CD4-positive, alpha-beta T cell (primary cell): ENCODE measurements around the gene WFDC1. TPM values are rescaled to one million over a fixed set of nuclear protein-coding genes. Genes with fewer than 3 reads are reported as not detected.

Experiments used
- ATAC-seq: fragments of 200-7000 bp; cut with Tn5 transposase; one replicate; pipeline ENCODE4 v1.10.0; 2022; ENCODE audit warnings: mild to moderate bottlenecking; ENCODE audit not compliant: poor library complexity
- CTCF ChIA-PET: fragments of 350-600 bp; sonication (Branson Sonifier 250); formaldehyde crosslinking; loops from one replicate; lab custom pipeline; 2021; ENCODE audit warnings: antibody characterized with exemption, inconsistent platforms; lab: Charles Lee
- POLR2A ChIA-PET: fragments of 350-600 bp; sonication (Branson Sonifier 250); formaldehyde crosslinking; loops from one replicate; lab custom pipeline; 2021; ENCODE audit warnings: antibody characterized with exemption, inconsistent platforms; lab: Charles Lee
- DNase-seq, 14 experiments: peaks; one replicate each; pipeline ENCODE4 v3.0.0-alpha.2; 2013 to 2020; ENCODE audit warnings: mixed read lengths in 2 of 14
- H3K27ac ChIP-seq, 2 donors: one replicate each; pipeline versions ENCODE4 v1.5.1 to v1.7.0; 2013; ENCODE audit warnings: low read length in 2 of 2, low read depth in 1 of 2, mild to moderate bottlenecking in 1 of 2
- H3K27me3 ChIP-seq, 2 experiments: 1 replicate in 1 of 2; 2 replicates in 1 of 2; pipeline versions ENCODE4 v1.6.1 to v1.7.0; 2013; ENCODE audit warnings: low read length in 2 of 2, control low read depth in 1 of 2, mild to moderate bottlenecking in 1 of 2, moderate library complexity in 1 of 2; ENCODE audit not compliant: insufficient read depth in 2 of 2, control insufficient read depth in 1 of 2
- H3K36me3 ChIP-seq: one replicate; pipeline ENCODE4 v1.6.1; 2013; ENCODE audit warnings: low read length, control low read depth; ENCODE audit not compliant: insufficient read depth
- H3K4me1 ChIP-seq: one replicate; pipeline ENCODE4 v1.6.1; 2013; ENCODE audit warnings: low read length, control low read depth; ENCODE audit not compliant: insufficient read depth
- H3K4me3 ChIP-seq: one replicate; pipeline ENCODE4 v1.5.1; 2013; ENCODE audit warnings: mild to moderate bottlenecking, low read length, moderate library complexity
- H3K9me3 ChIP-seq, 2 experiments: 1 replicate in 1 of 2; 2 replicates in 1 of 2; pipeline versions ENCODE4 v1.6.1 to v1.7.0; 2013; ENCODE audit warnings: low read length in 2 of 2, mild to moderate bottlenecking in 2 of 2, control low read depth in 1 of 2, moderate library complexity in 1 of 2; ENCODE audit not compliant: control insufficient read depth in 1 of 2, insufficient read depth in 1 of 2
- H3K27ac Mint-ChIP-seq: one replicate; pipeline ENCODE4 v1.8.0; 2020; ENCODE audit warnings: mixed read lengths
- H3K27me3 Mint-ChIP-seq: one replicate; pipeline ENCODE4 v1.8.0; 2021; ENCODE audit warnings: mixed read lengths
- H3K36me3 Mint-ChIP-seq: one replicate; pipeline ENCODE4 v1.8.0; 2021; ENCODE audit warnings: low read depth, mixed read lengths
- H3K4me1 Mint-ChIP-seq: one replicate; pipeline ENCODE4 v1.8.0; 2021; ENCODE audit warnings: low read depth, mixed read lengths
- H3K4me3 Mint-ChIP-seq: one replicate; pipeline ENCODE4 v1.8.0; 2020; ENCODE audit warnings: mild to moderate bottlenecking, mixed read lengths
- H3K9me3 Mint-ChIP-seq: one replicate; pipeline ENCODE4 v1.8.0; 2020; ENCODE audit warnings: mixed read lengths
- intact Hi-C, 2 experiments: fragments of 100-400 bp; cut with DNase I in 1 of 2; cut with micrococcal nuclease in 1 of 2; formaldehyde crosslinking; loops; one replicate each; pipeline versions ENCODE4 v1.15.1 to v1.9.0; 2023 to 2025; cut with DNase I, micrococcal nuclease
- total RNA-seq, 174 experiments: library from RNA in 2 of 174; stranded (reverse) in 2 of 174; gene quantifications; one replicate each; pipeline ENCODE4 v1.2.3 and lab custom pipeline; 2021 to 2026
- TF ChIP-seq, protein P1 (sequence below): fragments of 200-600 bp; IDR thresholded peaks from one replicate; pipeline ENCODE4 v1.8.0; 2022; ENCODE audit warnings: antibody characterized with exemption, mild to moderate bottlenecking

Gene WFDC1
- total RNA-seq, 2 experiments from 2014 or later: not detected

DNA sequence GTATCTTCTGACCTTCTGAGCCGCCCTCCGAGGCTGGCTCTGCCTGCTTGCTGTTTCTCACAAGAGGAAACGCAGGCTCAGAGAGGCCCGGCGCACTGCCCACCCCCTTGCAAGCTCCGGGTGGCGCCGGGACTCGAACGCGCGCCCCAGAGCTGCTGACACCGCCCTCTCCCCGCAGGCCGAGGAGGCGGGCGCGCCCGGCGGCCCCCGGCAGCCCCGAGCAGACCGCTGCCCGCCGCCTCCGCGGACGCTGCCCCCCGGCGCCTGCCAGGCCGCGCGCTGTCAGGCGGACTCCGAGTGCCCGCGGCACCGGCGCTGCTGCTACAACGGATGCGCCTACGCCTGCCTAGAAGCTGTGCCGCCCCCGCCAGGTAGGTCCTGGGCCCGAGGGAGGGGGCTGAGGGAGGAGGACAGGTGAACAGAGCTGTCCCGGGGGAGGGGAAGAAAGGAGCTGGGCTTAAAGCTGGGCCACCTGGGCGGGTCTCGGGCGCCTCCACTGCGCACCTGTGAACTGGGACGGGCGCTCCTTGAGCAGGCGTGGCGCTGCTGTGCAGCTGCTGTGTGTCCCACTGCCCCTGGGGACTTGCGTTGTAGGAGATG is 18.2 kb downstream of the WFDC1 start:
- Mint-ChIP-seq H3K27ac (no peak overlapping the region), H3K4me3 (no peak overlapping the region), H3K36me3 (no peaks in the 10 kb centered on the region), H3K27me3 (peaks cover 44% of the 10 kb centered on the region), H3K4me1 (no peaks in the 10 kb centered on the region), H3K9me3 (no peaks in the 10 kb centered on the region)
- DNase-seq (no peak), ATAC-seq (no peak)
- H3K36me3 ChIP-seq: no peaks in the 10 kb centered on the region
- ChIA-PET CTCF (no interaction called here), POLR2A (no interaction called here)
- H3K27me3 ChIP-seq: peaks cover 9 to 37% of the 10 kb centered on the region in 2 experiments
- intact Hi-C loops: no loop called here
- no peak overlapping the region for H3K4me3 ChIP-seq
- H3K9me3 ChIP-seq: peaks cover 6 to 11% of the 10 kb centered on the region in 2 experiments
- TF ChIP-seq, protein P1, sequence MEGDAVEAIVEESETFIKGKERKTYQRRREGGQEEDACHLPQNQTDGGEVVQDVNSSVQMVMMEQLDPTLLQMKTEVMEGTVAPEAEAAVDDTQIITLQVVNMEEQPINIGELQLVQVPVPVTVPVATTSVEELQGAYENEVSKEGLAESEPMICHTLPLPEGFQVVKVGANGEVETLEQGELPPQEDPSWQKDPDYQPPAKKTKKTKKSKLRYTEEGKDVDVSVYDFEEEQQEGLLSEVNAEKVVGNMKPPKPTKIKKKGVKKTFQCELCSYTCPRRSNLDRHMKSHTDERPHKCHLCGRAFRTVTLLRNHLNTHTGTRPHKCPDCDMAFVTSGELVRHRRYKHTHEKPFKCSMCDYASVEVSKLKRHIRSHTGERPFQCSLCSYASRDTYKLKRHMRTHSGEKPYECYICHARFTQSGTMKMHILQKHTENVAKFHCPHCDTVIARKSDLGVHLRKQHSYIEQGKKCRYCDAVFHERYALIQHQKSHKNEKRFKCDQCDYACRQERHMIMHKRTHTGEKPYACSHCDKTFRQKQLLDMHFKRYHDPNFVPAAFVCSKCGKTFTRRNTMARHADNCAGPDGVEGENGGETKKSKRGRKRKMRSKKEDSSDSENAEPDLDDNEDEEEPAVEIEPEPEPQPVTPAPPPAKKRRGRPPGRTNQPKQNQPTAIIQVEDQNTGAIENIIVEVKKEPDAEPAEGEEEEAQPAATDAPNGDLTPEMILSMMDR: no peak
- H3K27ac ChIP-seq: no peak overlapping the region
- no peaks in the 10 kb centered on the region for H3K4me1 ChIP-seq

DNA sequence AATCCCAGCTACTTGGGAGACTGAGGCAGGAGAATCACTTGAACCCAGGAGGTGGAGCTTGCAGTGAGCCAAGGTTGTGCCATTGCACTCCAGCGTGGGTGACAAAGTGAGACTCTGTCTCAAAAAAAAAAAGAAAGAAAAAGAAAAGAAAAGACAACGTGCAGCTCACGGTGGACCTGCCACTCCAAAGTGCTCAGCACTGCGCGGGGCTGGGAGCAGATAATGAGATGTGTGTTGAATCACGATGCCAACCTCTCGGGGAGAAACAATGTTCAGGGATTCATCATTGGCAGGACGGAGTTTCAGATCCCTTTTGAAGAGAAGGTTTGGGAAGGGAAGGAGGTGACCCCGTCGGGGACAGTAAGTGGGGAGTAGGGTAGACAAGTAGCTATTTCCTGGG is 19.2 kb downstream of the WFDC1 start:
- H3K9me3 Mint-ChIP-seq: no peaks in the 10 kb centered on the region
- no peaks in the 10 kb centered on the region for H3K4me1 Mint-ChIP-seq
- peaks cover 9 to 37% of the 10 kb centered on the region in 2 experiments for H3K27me3 ChIP-seq
- TF ChIP-seq, protein P1: no peak
- CTCF ChIA-PET: no interaction called here
- no peaks in the 10 kb centered on the region for H3K4me1 ChIP-seq
- intact Hi-C loops: no loop called here
- ATAC-seq: no peak
- H3K36me3 Mint-ChIP-seq: no peaks in the 10 kb centered on the region
- peaks cover 11 to 21% of the 10 kb centered on the region in 2 experiments for H3K9me3 ChIP-seq
- H3K36me3 ChIP-seq: no peaks in the 10 kb centered on the region
- DNase-seq: no peak
- H3K27ac ChIP-seq: no peak overlapping the region
- H3K27ac Mint-ChIP-seq: no peak overlapping the region
- POLR2A ChIA-PET: no interaction called here
- H3K4me3 Mint-ChIP-seq: no peak overlapping the region
- H3K27me3 Mint-ChIP-seq: peaks cover 42% of the 10 kb centered on the region
- H3K4me3 ChIP-seq: no peak overlapping the region

DNA sequence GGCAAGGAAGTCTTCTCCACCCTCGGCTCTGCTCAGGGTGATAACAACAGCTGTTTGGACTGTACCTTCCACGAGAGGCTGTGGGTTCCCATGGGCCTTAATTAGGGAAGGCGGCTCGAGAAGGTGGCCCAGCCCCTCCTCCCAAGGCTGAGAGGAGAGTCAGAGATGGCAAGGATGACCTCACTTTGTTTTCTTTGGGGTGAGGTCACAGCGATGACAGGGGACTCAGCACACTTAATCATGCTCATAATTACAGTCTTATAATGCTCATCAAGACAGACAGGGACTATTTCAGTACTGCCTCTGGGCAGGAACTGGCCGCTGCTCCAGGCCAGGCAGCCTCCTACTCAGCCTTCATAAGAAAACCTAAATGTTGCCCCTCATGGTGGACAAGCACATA is 19.7 kb downstream of the WFDC1 start:
- Histone ChIP-seq H3K4me1 (no peaks in the 10 kb centered on the region), H3K36me3 (no peaks in the 10 kb centered on the region), H3K27me3 (peaks cover 9 to 37% of the 10 kb centered on the region in 2 experiments), H3K9me3 (peaks cover 11 to 26% of the 10 kb centered on the region in 2 experiments), H3K4me3 (no peak overlapping the region), H3K27ac (no peak overlapping the region)
- CTCF ChIA-PET: no interaction called here
- H3K4me1 Mint-ChIP-seq: no peaks in the 10 kb centered on the region
- H3K36me3 Mint-ChIP-seq: no peaks in the 10 kb centered on the region
- intact Hi-C loops: no loop called here
- POLR2A ChIA-PET: no interaction called here
- H3K27ac Mint-ChIP-seq: no peak overlapping the region
- H3K9me3 Mint-ChIP-seq: no peaks in the 10 kb centered on the region
- TF ChIP-seq, protein P1: no peak
- H3K4me3 Mint-ChIP-seq: no peak overlapping the region
- ATAC-seq (no peak), DNase-seq (no peak)
- H3K27me3 Mint-ChIP-seq: peaks cover 39% of the 10 kb centered on the region
